ENCODE measurements around the gene TMED10.

The TMED10 gene

DNA sequence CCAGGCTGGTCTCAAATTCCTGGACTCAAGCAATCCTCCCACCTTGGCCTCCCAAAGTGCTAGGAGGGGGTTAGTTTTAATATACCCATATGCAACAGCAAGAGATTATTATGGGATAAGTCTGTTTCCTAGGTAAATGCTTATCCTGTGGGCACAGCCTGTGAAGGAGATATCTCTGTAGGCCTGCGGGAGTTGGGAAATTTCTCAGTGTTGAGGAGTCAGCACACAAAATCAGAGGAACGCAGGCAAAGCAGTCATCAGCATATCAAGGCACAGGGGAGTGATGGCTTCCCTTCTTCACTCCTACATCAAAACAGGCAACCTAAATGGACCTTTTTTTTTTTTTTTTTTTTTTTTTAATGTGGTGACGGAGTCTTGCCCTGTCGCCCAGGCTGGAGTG lies 20.9 kb upstream of the TMED10 start:
- H3K4me3 ChIP-seq (replicated peaks; ENCODE audit: low read depth, low read length): no peak overlapping the region
- DNase-seq (ENCODE audit: extremely low read depth, low read depth): no peak
- TF ChIP-seq, protein P1, sequence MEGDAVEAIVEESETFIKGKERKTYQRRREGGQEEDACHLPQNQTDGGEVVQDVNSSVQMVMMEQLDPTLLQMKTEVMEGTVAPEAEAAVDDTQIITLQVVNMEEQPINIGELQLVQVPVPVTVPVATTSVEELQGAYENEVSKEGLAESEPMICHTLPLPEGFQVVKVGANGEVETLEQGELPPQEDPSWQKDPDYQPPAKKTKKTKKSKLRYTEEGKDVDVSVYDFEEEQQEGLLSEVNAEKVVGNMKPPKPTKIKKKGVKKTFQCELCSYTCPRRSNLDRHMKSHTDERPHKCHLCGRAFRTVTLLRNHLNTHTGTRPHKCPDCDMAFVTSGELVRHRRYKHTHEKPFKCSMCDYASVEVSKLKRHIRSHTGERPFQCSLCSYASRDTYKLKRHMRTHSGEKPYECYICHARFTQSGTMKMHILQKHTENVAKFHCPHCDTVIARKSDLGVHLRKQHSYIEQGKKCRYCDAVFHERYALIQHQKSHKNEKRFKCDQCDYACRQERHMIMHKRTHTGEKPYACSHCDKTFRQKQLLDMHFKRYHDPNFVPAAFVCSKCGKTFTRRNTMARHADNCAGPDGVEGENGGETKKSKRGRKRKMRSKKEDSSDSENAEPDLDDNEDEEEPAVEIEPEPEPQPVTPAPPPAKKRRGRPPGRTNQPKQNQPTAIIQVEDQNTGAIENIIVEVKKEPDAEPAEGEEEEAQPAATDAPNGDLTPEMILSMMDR (IDR thresholded peaks at IDR 0.05; ENCODE audit: low read depth, low read length, missing control alignments): no peak

DNA sequence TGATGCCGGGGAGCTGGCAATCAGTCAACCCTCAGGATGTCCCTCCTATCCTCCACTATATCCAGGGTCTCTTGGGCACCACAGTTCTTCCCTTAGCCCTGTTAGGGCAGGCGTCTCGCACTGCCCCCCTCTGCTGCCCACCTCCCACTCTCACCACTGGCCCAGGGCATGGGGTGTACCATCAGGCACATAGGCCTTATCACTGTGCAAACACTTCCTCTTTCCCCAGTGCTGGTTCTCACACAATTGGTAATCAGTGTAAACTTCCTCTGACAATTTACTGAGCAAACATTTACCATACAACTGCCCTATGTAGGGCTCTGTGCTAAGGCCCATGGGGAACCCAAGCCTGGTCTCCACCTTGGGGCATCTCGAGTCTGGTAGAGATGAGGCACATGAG lies 20.1 kb upstream of the TMED10 start:
- no peak overlapping the region for H3K4me3 ChIP-seq (replicated peaks; ENCODE audit: low read depth, low read length)
- TF ChIP-seq, protein P1 (IDR thresholded peaks at IDR 0.05; ENCODE audit: low read depth, low read length, missing control alignments): no peak
- DNase-seq (ENCODE audit: extremely low read depth, low read depth): no peak

DNA sequence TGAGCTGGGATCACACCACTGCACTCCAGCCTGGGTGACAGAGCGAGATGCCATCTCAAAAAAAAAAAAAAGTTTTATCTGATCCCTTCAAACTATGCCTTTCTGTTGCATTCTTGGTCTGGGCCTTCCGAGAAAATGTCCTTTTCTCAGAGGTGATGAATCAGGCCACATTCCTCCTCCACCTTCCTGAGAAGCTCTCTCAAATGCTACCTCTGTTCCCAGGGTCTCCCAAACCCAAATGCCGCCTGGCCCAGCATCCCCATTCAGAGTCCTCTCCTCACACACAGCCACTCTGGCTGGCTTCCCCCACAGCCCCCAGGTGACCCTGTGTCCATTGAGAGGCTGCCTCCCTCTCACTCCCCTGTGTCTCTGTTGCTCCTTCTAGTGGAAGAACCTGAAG lies 19.7 kb upstream of the TMED10 start:
- H3K4me3 ChIP-seq (replicated peaks; ENCODE audit: low read depth, low read length): no peak overlapping the region
- DNase-seq (ENCODE audit: extremely low read depth, low read depth): no peak
- TF ChIP-seq, protein P1 (IDR thresholded peaks at IDR 0.05; ENCODE audit: low read depth, low read length, missing control alignments): no peak

- no peak for DNase-seq (ENCODE audit: extremely low read depth, low read depth)
- H3K4me3 ChIP-seq (replicated peaks; ENCODE audit: low read depth, low read length): no peak overlapping the region
- TF ChIP-seq, protein P1 (IDR thresholded peaks at IDR 0.05; ENCODE audit: low read depth, low read length, missing control alignments): no peak
Observed at GRCh38 chr14:75191100-75191499, 14.7 kb upstream of the TMED10 start.

GRCh38 chr14:75190023-75190422 lies 13.6 kb upstream of the TMED10 start:
- no peak for DNase-seq (ENCODE audit: extremely low read depth, low read depth)
- H3K4me3 ChIP-seq (replicated peaks; ENCODE audit: low read depth, low read length): no peak overlapping the region

DNA sequence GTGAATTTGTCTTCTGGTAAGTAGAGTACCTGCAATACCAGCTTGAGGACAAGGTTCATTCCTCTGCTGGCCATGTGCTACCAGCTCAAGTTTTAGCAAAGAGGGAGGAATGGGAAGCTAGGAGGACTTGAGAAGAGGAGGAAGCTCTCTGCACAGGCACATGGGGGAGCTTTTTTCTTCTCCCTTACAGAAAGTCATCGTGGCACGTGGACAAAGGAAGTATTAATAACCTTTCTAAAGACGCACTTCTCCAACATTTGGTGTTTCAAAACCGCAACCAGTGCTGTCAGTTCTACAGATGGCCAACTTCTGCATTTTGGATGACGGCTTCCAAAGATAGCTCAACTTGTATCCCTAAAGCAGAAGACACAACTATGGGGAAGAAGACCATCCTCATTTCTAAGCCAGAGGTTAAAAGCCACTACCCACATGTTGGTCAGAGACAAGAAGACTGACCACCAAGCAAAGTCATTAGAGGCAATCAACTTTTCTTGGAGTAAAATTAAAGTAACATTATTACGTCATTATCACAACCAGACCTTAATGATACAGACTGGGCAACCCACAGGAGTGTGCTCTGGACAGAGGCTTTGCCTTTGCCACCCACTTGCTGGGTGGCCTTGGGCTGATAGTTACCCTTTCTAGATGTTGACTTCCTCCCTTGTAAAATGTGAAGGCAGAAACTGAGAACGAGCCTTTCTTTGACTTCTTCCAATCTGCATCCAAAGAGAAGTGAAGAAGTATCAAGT lies 12.3 kb upstream of the TMED10 start:
- TF ChIP-seq, protein P1 (IDR thresholded peaks at IDR 0.05; ENCODE audit: low read depth, low read length, missing control alignments): no peak
- no peak overlapping the region for H3K4me3 ChIP-seq (replicated peaks; ENCODE audit: low read depth, low read length)
- DNase-seq (ENCODE audit: extremely low read depth, low read depth): no peak

More at GRCh38 chr14:75190023-75190422, 13.6 kb upstream of the TMED10 start:
- TF ChIP-seq, protein P1 (IDR thresholded peaks at IDR 0.05; ENCODE audit: low read depth, low read length, missing control alignments): no peak

DNA sequence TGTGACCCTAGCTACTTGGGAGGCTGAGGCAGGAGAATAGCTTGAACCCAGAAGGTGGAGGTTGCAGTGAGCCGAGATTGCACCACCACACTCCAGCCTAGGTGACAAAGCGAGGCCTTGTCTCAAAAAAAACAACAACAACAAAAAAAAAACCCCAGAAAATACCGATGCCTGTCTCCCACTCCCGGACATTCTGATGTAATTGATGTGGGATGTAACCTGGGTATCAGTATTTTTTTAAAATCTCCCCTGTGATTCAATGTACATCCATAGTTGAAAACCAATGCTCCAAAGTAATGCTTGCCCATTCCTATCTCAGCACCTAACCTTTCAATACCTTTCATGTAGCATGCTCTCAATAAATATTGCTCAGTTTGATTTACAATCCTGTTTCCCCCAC lies 11.7 kb upstream of the TMED10 start:
- TF ChIP-seq, protein P1 (IDR thresholded peaks at IDR 0.05; ENCODE audit: low read depth, low read length, missing control alignments): no peak
- no peak overlapping the region for H3K4me3 ChIP-seq (replicated peaks; ENCODE audit: low read depth, low read length)
- no peak for DNase-seq (ENCODE audit: extremely low read depth, low read depth)
